AG09309 (cell line): ENCODE measurements around the gene TOM1L1.
A peak's percentile ranks its signal among the peaks of the same experiment; 100 is the strongest.

Source experiments
- DNase-seq: peaks from one replicate; pipeline ENCODE4 v3.0.0-alpha.2; 2010; ENCODE audit warnings: low read depth
- H3K4me3 ChIP-seq: 2 replicates; pipeline ENCODE4 v1.5.1; 2011; ENCODE audit warnings: mild to moderate bottlenecking, low read depth, low read length, moderate library complexity; ENCODE audit not compliant: control insufficient read depth
- TF ChIP-seq, protein P1 (sequence below): IDR thresholded peaks from 2 replicates; pipeline ENCODE4 v1.5.1; 2011; ENCODE audit warnings: mild to moderate bottlenecking, low read depth, low read length, inconsistent platforms; ENCODE audit not compliant: insufficient read depth, control insufficient read depth; ENCODE audit errors: missing control alignments

The TOM1L1 gene

DNA sequence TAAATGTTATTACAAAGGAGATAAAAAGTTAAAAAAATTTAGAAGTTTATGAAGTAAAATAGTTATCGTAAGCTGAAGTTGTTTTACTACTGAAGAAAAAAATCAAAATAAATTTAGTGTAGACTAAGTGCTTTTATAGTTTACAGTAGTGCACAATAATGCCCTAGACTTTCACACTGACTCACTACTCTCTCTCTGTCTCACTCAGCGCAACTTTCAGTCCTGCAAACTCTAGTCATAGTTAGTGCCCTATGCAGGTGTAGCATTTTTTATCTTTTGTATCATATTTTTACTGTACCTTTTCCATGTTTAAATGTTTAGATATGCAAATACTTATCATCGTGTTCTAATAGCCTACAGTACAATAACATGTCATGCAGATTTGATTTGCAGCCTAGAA lies 17.7 kb upstream of the TOM1L1 start:
- no peak overlapping the region for H3K4me3 ChIP-seq
- TF ChIP-seq, protein P1, sequence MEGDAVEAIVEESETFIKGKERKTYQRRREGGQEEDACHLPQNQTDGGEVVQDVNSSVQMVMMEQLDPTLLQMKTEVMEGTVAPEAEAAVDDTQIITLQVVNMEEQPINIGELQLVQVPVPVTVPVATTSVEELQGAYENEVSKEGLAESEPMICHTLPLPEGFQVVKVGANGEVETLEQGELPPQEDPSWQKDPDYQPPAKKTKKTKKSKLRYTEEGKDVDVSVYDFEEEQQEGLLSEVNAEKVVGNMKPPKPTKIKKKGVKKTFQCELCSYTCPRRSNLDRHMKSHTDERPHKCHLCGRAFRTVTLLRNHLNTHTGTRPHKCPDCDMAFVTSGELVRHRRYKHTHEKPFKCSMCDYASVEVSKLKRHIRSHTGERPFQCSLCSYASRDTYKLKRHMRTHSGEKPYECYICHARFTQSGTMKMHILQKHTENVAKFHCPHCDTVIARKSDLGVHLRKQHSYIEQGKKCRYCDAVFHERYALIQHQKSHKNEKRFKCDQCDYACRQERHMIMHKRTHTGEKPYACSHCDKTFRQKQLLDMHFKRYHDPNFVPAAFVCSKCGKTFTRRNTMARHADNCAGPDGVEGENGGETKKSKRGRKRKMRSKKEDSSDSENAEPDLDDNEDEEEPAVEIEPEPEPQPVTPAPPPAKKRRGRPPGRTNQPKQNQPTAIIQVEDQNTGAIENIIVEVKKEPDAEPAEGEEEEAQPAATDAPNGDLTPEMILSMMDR: no peak
- no peak for DNase-seq

DNA sequence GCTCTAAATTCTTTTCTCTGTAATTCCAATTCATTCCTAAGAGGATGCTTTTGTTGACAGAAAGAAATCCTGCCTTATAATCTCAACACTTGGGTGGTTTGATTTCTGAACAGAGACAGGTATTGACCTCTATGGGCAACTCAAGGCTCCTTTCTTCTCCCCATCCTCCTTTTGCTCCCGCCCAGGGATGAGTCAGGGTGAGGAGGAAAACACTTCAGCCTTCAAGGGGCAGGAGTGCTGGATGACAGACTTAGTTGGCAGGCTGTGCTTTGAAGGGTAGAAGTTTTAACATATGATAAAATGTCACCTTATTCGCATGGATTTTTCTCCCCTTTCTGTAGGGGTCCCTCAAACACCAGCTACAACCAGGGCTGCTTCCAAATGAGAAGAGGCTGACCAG lies 16.7 kb upstream of the TOM1L1 start:
- DNase-seq: no peak
- H3K4me3 ChIP-seq: no peak overlapping the region
- TF ChIP-seq, protein P1: no peak

DNA sequence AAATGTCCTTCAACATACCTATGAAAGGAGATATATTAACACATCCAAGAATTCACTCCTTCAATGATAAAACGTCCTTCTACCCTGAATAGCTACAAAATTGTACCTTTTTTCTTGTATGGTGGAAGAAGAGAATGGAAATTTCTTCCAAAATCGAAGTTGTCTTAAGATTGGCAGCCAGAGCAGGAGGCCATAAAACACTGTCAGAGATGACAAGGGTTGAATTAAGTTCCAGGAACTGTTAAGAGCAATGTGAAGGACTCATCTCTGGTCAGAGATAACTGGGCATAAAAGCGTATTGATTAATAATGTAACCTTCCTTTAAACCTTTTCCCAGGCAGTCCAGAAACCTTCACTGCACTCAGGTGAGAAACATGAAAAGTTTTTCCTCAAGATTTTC lies 12.9 kb upstream of the TOM1L1 start:
- TF ChIP-seq, protein P1: no peak
- H3K4me3 ChIP-seq: no peak overlapping the region
- DNase-seq: no peak

DNA sequence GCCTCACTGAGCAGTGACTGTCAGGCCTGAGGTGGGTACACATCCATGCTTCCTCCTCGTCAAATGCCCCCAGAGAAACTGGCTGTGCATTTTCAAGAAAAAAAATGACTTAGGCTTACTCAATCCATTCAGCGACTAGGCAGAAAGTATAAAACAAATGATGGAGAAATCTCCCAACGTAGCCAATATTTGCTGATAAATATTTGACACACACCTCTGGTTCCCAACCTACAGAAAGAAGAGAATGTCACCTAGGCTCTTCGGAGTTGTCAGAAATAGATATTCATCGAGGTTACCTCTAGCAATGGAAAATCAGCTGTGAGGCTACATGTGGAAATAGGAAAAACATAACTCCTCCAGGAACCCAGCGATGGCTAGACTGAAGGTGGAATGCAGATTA lies 12.4 kb upstream of the TOM1L1 start:
- TF ChIP-seq, protein P1: no peak
- H3K4me3 ChIP-seq: no peak overlapping the region
- DNase-seq: no peak

DNA sequence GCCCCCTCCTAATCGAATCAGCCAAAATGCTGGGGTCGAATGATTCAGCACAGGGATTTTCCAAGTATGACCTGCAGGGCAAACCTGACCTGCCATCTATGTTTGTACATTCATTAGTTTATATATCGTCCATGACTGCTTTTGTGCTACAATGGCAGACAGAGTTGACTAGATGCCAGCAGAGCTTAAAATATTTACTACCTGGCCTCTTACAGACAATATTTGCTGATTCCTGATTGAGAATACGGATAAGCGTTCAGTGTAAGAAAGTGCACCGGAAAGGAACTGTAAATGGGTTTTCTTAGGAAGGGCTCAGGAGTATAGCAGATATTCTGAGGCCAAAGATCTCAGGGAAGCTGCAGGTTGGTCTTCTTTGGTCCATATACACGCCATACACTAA lies 11.7 kb upstream of the TOM1L1 start:
- DNase-seq: no peak
- no peak overlapping the region for H3K4me3 ChIP-seq
- TF ChIP-seq, protein P1: no peak

DNA sequence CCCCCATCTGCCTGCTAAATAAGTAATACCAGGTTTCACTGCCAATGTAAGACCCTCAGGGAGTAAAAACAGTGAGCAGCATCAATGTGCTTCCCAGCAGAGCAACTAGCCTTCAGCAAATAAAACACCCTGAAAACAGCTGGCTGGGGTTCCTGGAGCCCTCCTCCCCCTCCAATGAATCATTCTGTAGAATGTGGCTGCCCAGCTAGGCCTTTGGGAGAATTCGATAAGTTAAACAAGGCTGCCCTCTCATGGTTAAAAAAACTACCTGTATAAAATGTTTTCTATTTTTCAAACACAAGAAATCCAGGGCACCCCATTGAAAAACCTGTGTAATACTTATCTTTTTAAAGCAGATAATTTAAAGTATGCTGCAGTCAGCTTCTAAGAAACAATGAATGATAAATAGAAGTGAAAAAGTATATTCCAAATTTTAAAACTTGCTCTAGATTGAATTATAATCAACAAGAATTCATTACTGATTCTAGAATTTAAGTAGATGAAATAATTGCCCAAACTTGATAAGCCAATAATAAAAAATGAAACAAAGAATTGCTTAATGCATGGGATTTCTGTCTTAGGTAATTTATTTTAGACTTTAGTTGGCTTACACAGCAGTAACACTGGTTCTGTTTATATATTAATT lies 9.4 kb upstream of the TOM1L1 start:
- peak; percentile 23 for DNase-seq
- TF ChIP-seq, protein P1: peak; percentile 39

More for the DNA sequence above, 9.4 kb upstream of the TOM1L1 start:
- no peak overlapping the region for H3K4me3 ChIP-seq
